GM23338 (cell line): ENCODE data around the gene GUCY2C. TPM values are rescaled to one million over a fixed set of nuclear protein-coding genes. Genes with fewer than 3 reads are reported as not detected.

Experiments used
- ATAC-seq: fragments of 200-7000 bp; cut with Tn5 transposase; 3 replicates; pipeline ENCODE4 v1.9.1; 2020
- DNase-seq: peaks from one replicate; pipeline ENCODE4 v3.0.0-alpha.2; 2015; ENCODE audit warnings: low spot score
- H2AFZ ChIP-seq: fragments of 200-600 bp; sonication (generic); 2 replicates; pipeline ENCODE4 v1.8.0; 2016; ENCODE audit warnings: antibody characterized with exemption, mild to moderate bottlenecking, moderate library complexity
- H3F3A ChIP-seq: fragments of 200-600 bp; sonication (generic); replicated peaks from 2 replicates; pipeline ENCODE4 v1.8.0; 2017; ENCODE audit warnings: antibody characterized with exemption, mixed run types, low read depth
- H3K27ac ChIP-seq: fragments of 200-600 bp; sonication (generic); 2 replicates; pipeline ENCODE4 v1.6.1; 2016; ENCODE audit warnings: low read depth
- H3K27me3 ChIP-seq: fragments of 200-600 bp; sonication (generic); 2 replicates; pipeline ENCODE4 v1.8.0; 2016; ENCODE audit warnings: mild to moderate bottlenecking, mixed run types, moderate library complexity; ENCODE audit not compliant: insufficient read depth
- H3K36me3 ChIP-seq: fragments of 200-600 bp; sonication (generic); 2 replicates; pipeline ENCODE4 v1.8.0; 2016; ENCODE audit warnings: mild to moderate bottlenecking; ENCODE audit not compliant: insufficient read depth
- H3K4me1 ChIP-seq: fragments of 200-600 bp; sonication (generic); 2 replicates; pipeline ENCODE4 v1.8.0; 2016; ENCODE audit warnings: mild to moderate bottlenecking, moderate library complexity; ENCODE audit not compliant: insufficient read depth
- H3K4me2 ChIP-seq: fragments of 200-600 bp; sonication (generic); 2 replicates; pipeline ENCODE4 v1.7.1; 2017; ENCODE audit warnings: mixed run types
- H3K4me3 ChIP-seq: fragments of 200-600 bp; sonication (generic); 2 replicates; pipeline ENCODE4 v1.6.1; 2016; ENCODE audit warnings: mixed run types
- H3K79me2 ChIP-seq: fragments of 200-600 bp; sonication (generic); replicated peaks from 2 replicates; pipeline ENCODE4 v1.8.0; 2017; ENCODE audit warnings: mild to moderate bottlenecking; ENCODE audit not compliant: insufficient read depth
- H3K9me2 ChIP-seq: fragments of 200-600 bp; sonication (generic); 2 replicates; pipeline ENCODE4 v1.8.0; 2017; ENCODE audit not compliant: insufficient read depth
- H4K20me1 ChIP-seq: fragments of 200-600 bp; sonication (generic); replicated peaks from 2 replicates; pipeline ENCODE4 v1.8.0; 2017; ENCODE audit warnings: mild to moderate bottlenecking; ENCODE audit not compliant: insufficient read depth
- H3K27ac Mint-ChIP-seq: 2 replicates; pipeline ENCODE4 v1.8.0; 2020; ENCODE audit warnings: inconsistent platforms, mild to moderate bottlenecking, moderate library complexity, mixed read lengths
- H3K27me3 Mint-ChIP-seq: 3 replicates; pipeline ENCODE4 v1.8.0; 2022; ENCODE audit warnings: low read depth, mild to moderate bottlenecking, moderate library complexity, mixed read lengths, inconsistent platforms; ENCODE audit not compliant: insufficient read depth, poor library complexity
- H3K36me3 Mint-ChIP-seq: 3 replicates; pipeline ENCODE4 v1.8.0; 2021; ENCODE audit warnings: low read depth, mild to moderate bottlenecking, inconsistent platforms, moderate library complexity, mixed read lengths
- H3K4me1 Mint-ChIP-seq: 3 replicates; pipeline ENCODE4 v1.8.0; 2020; ENCODE audit warnings: mild to moderate bottlenecking, inconsistent platforms, mixed read lengths
- H3K4me3 Mint-ChIP-seq: 3 replicates; pipeline ENCODE4 v1.8.0; 2021; ENCODE audit warnings: moderate library complexity, mild to moderate bottlenecking, inconsistent platforms, mixed read lengths
- H3K9me3 Mint-ChIP-seq: 3 replicates; pipeline ENCODE4 v1.8.0; 2020; ENCODE audit warnings: moderate library complexity, mild to moderate bottlenecking, inconsistent platforms, mixed read lengths
- CTCF ChIP-seq, 2 experiments: fragments of 200-600 bp in 1 of 2; sonication (generic) in 1 of 2; conservative IDR thresholded peaks; 2 replicates each; pipeline versions ENCODE4 v1.5.1 to v1.6.1; 2016 to 2017; ENCODE audit warnings: antibody characterized with exemption in 2 of 2, low read depth in 2 of 2, mild to moderate bottlenecking in 2 of 2, moderate library complexity in 1 of 2
- JUNB ChIP-seq: IDR thresholded peaks from one replicate; pipeline ENCODE4 v1.6.1; 2016; ENCODE audit warnings: antibody characterized with exemption; ENCODE audit not compliant: unreplicated experiment
- POLR2AphosphoS5 ChIP-seq: IDR thresholded peaks from 2 replicates; pipeline ENCODE4 v1.6.1; 2016; ENCODE audit warnings: antibody characterized with exemption, low read depth
- ZNF114 ChIP-seq: fragments of 250-450 bp; sonication (Bioruptor Pico); IDR thresholded peaks from 2 replicates; pipeline ENCODE4 v1.5.0; 2020; ENCODE audit warnings: mild to moderate bottlenecking, moderate library complexity
- polyA plus RNA-seq: library from polyadenylated mRNA; unstranded; fragments of >200 nt; fragmentation: Nextera tagmentation; extraction: Ambion mirVana; gene quantifications from 2 replicates; pipeline ENCODE4 v1.2.1, GENCODE V29; 2016
- total RNA-seq: library from RNA; depleted of rRNA; stranded (reverse); fragments of >200 nt; shearing (Covaris generic); gene quantifications from 2 replicates; pipeline ENCODE4 v1.2.3, GENCODE V29; 2014

The GUCY2C gene
- total and polyA plus RNA-seq, 2 experiments from 2014 or later: 2.1 to 3.1 TPM

- H3K36me3 ChIP-seq: 0 out of 2 replicates have a peak, but pooled peaks cover 5% of the 10 kb centered on the region
- Mint-ChIP-seq H3K36me3 (peaks cover 14% of the 10 kb centered on the region; the same call in 2 of the 3 replicates), H3K4me1 (peaks cover 11% of the 10 kb centered on the region), H3K9me3 (peaks cover 4% of the 10 kb centered on the region; the same call in 2 of the 3 replicates), H3K27me3 (peaks cover 8% of the 10 kb centered on the region), H3K4me3 (no peak overlapping the region; the same call in 2 of the 3 replicates), H3K27ac (peak overlapping the region; percentile 71)
- ATAC-seq (peak; percentile 99), DNase-seq (peak; percentile 85)
- peaks cover 6% of the 10 kb centered on the region; the same call in 1 of the 2 replicates for H3F3A ChIP-seq
- 0 out of 2 replicates have a peak overlapping the region, but pooled peaks have one; percentile 42 for H3K27ac ChIP-seq
- H2AFZ ChIP-seq: no peak overlapping the region
- no peaks in the 10 kb centered on the region for H3K9me2 ChIP-seq
- peaks cover 15% of the 10 kb centered on the region for H3K4me1 ChIP-seq
- H4K20me1 ChIP-seq: no peaks in the 10 kb centered on the region
- H3K4me3 ChIP-seq: no peak overlapping the region
- no peaks in the 10 kb centered on the region for H3K27me3 ChIP-seq
- H3K79me2 ChIP-seq: no peaks in the 10 kb centered on the region
- TF ChIP-seq POLR2AphosphoS5: peak; percentile 29; the same call in 1 of the 2 replicates
- no peak for TF ChIP-seq JUNB
- peak overlapping the region; percentile 37 for H3K4me2 ChIP-seq
Observed at GRCh38 chr12:14665354-14666348, 30.7 kb downstream of the GUCY2C start.

- H3K36me3 Mint-ChIP-seq: peaks cover 8% of the 10 kb centered on the region; the same call in 2 of the 3 replicates
- H3K4me3 Mint-ChIP-seq: no peak overlapping the region
- ATAC-seq: no peak
Observed at GRCh38 chr12:14664434-14665023, 31.9 kb downstream of the GUCY2C start.

More at GRCh38 chr12:14664434-14665023, 31.9 kb downstream of the GUCY2C start:
- no peaks in the 10 kb centered on the region for H3K36me3 ChIP-seq
- H3K27ac ChIP-seq: no peak overlapping the region
- Mint-ChIP-seq H3K27me3 (peaks cover 8% of the 10 kb centered on the region), H3K4me1 (peaks cover 11% of the 10 kb centered on the region), H3K27ac (no peak overlapping the region), H3K9me3 (peaks cover 4% of the 10 kb centered on the region; the same call in 2 of the 3 replicates)
- no peak overlapping the region for H3K4me3 ChIP-seq
- no peak overlapping the region for H2AFZ ChIP-seq
- peak; percentile 73 to 76 for TF ChIP-seq CTCF (conservative IDR thresholded peaks at IDR 0.05; ENCODE audit: low read depth in 2 of 2)
- no peak for TF ChIP-seq ZNF114 (CRISPR knock-in tag)
- H3F3A ChIP-seq: peaks cover 6% of the 10 kb centered on the region; the same call in 1 of the 2 replicates
- no peaks in the 10 kb centered on the region for H3K27me3 ChIP-seq
- H4K20me1 ChIP-seq: no peaks in the 10 kb centered on the region
- H3K9me2 ChIP-seq: no peaks in the 10 kb centered on the region
- H3K4me1 ChIP-seq: peaks cover 15% of the 10 kb centered on the region
- DNase-seq: peak; percentile 71
- no peak overlapping the region for H3K4me2 ChIP-seq
- H3K79me2 ChIP-seq: no peaks in the 10 kb centered on the region
